ENCODE measurements around the gene TOPORS. TPM values are rescaled to one million over a fixed set of nuclear protein-coding genes. Genes with fewer than 3 reads are reported as not detected.

Gene TOPORS
- polyA plus RNA-seq, 1 donor = 16.7 TPM

DNA sequence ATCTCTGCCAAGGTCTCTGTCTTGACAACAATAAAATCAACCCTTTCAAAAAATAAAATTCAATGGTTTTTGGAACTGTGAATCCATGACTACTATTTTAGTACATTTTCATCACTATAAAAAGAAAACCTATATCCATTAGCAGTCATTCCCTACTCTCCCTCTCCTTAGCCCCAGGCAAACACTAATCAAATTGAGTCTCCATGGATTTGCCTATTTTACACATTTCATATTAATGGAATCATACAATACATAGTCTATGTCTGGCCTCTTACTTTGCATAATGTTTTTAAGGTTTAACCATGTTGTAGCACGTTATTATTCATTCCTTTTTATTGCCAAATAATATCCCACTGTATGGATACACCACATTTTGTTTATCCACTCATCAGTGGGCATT is 50.5 kb downstream of the TOPORS start:
- no peak for DNase-seq

DNA sequence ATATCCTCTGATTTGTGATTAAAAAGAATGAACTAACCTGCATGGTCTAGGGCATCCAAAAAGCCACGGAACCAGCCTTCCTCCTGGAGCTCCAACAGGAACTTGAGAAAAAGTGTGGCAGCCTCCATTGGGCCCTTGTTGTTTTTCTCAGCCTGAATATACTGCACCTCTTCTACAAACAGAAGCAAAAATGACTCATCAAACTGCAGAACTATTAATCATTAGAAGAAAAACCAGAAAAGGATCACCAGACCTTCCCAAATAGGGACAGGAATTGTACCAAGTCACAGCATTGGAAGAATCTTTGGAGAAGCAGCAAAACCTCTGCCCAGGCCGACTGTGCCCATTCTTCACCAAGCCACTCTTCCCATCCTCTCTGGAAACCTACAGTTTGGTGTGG is 51.6 kb downstream of the TOPORS start:
- DNase-seq = no peak

DNA sequence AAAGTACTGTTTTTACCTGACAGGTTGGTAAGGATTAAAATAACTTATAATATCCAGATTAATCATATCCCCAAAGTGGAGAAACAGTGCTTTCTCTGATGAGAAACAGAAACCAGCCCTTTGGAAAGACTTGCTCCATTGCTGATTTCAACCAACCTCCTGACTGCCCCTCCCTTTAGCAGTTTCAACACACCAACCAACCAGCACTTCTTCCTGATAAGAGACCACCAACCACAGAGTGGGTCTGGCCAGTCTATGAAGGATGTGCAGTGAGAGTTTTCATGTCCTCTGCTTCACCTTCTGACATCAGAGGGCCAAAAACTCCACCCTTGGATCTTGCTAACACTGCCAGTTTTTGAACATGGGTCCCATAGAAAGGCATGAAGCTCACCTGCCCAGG is 54.5 kb downstream of the TOPORS start:
- no peak for DNase-seq

DNA sequence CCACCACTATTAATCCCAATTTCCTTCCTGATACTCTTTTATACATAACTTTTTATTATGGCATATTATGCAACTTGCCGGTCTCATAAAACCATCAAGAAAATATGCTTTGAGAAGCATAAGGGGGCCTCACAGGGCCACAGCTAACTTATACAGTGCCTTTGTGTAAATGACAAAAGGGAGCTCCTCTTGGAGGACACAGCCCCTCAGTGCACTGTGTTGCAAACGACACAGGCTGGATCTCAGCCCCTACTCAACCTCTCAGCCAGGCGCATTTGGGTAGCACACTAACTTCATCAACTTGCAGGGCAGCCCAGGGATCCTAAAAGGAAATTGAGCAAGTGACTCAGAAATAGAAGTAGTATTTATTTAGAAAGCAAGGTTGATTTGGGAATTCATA is 61.8 kb downstream of the TOPORS start:
- no peak for DNase-seq

Other genes starting within 250 kb of the TOPORS start
- gene ACO1, start 167.9 kb downstream of the TOPORS start, polyA plus RNA-seq (ENCODE audit: insufficient read length) = 24.0 TPM
- gene RIGI, start 26.4 kb downstream of the TOPORS start, polyA plus RNA-seq (ENCODE audit: insufficient read length) = 6.9 TPM
- 10.7 TPM for gene SMIM27, start 259 bp downstream of the TOPORS start, polyA plus RNA-seq (ENCODE audit: insufficient read length)
- gene NDUFB6, start 20.6 kb upstream of the TOPORS start, polyA plus RNA-seq (ENCODE audit: insufficient read length) = 62.8 TPM
- gene TAF1L, start 83.1 kb upstream of the TOPORS start, polyA plus RNA-seq (ENCODE audit: insufficient read length) = 0.05 TPM
- gene TMEM215, start 231.0 kb upstream of the TOPORS start, polyA plus RNA-seq (ENCODE audit: insufficient read length) = 1.4 TPM

Data from hindlimb muscle (tissue), 1 donor.